Endothelial cell of umbilical vein (primary cell): Measurements from ENCODE around the gene ECPAS. TPM values are rescaled to one million over a fixed set of nuclear protein-coding genes. Genes with fewer than 3 reads are reported as not detected.

Experiments used
- BruUV-seq: library from RNA; stranded (reverse); fragments of 400-500 nt; replicated peaks from 2 replicates; lab custom pipeline; 2021; lab: Mats Ljungman, UMichigan
- CTCF ChIA-PET: fragments of 300-600, 350-600 bp; sonication (Branson Sonifier 250); formaldehyde crosslinking; loops from one replicate; lab custom pipeline; 2021; ENCODE audit warnings: antibody characterized with exemption, inconsistent platforms; lab: Charles Lee
- POLR2A ChIA-PET: fragments of 300-600, 350-600 bp; sonication (Branson Sonifier 250); formaldehyde crosslinking; loops from one replicate; lab custom pipeline; 2021; ENCODE audit warnings: antibody characterized with exemption, inconsistent platforms; lab: Charles Lee
- DNase-seq: peaks from one replicate; pipeline ENCODE4 v3.0.0-alpha.2; 2011; ENCODE audit warnings: low read depth, low spot score
- FAIRE-seq: peaks from 2 replicates; lab custom pipeline; 2011; peaks lifted over from hg19 to GRCh38; lab: Jason Lieb, UNC
- H2AFZ ChIP-seq: 2 replicates; pipeline ENCODE4 v1.6.0; 2012; ENCODE audit warnings: low read depth, low read length, control low read depth, inconsistent platforms
- H3K27ac ChIP-seq: 2 replicates; pipeline ENCODE4 v1.5.1; 2011; ENCODE audit warnings: low read depth, mild to moderate bottlenecking, control low read depth, low read length, moderate library complexity; ENCODE audit not compliant: insufficient read depth
- H3K27me3 ChIP-seq, 2 experiments: 2 replicates each; pipeline versions ENCODE4 v1.6.0 to v1.6.1; 2011; ENCODE audit warnings: low read length in 2 of 2, mixed read lengths in 1 of 2; ENCODE audit not compliant: control insufficient read depth in 2 of 2, insufficient read depth in 2 of 2
- H3K36me3 ChIP-seq, 2 experiments: 2 replicates in 1 of 2; 3 replicates in 1 of 2; pipeline ENCODE4 v1.5.1; 2011; ENCODE audit warnings: low read length in 2 of 2, mild to moderate bottlenecking in 1 of 2, moderate library complexity in 1 of 2; ENCODE audit not compliant: control insufficient read depth in 2 of 2, insufficient read depth in 2 of 2; ENCODE audit errors: extremely low read depth in 1 of 2
- H3K4me1 ChIP-seq: 3 replicates; pipeline ENCODE4 v1.5.1; 2011; ENCODE audit warnings: mild to moderate bottlenecking, low read length; ENCODE audit not compliant: control insufficient read depth, insufficient read depth; ENCODE audit errors: extremely low read depth
- H3K4me2 ChIP-seq: 2 replicates; pipeline ENCODE4 v1.6.1; 2011; ENCODE audit warnings: low read length, control low read depth, mixed read lengths; ENCODE audit not compliant: insufficient read depth
- H3K4me3 ChIP-seq, 3 experiments: fragments of 200-600 bp in 1 of 3; sonication (generic), shearing (Covaris generic) in 1 of 3; replicated peaks in 1 of 3; 2 replicates each; pipeline ENCODE4 v1.5.1; 2011 to 2016; ENCODE audit warnings: control low read depth in 3 of 3, low read length in 3 of 3, mild to moderate bottlenecking in 2 of 3, inconsistent platforms in 1 of 3, low read depth in 1 of 3, moderate library complexity in 1 of 3; ENCODE audit not compliant: insufficient read depth in 1 of 3
- H3K79me2 ChIP-seq: 2 replicates; pipeline ENCODE4 v1.6.0; 2012; ENCODE audit warnings: low read length, inconsistent platforms; ENCODE audit not compliant: control insufficient read depth, insufficient read depth
- H3K9ac ChIP-seq: replicated peaks from 2 replicates; pipeline ENCODE3; 2011; ENCODE audit warnings: low read length, control low read depth; ENCODE audit not compliant: insufficient read depth; ENCODE audit errors: extremely low read depth
- H3K9me1 ChIP-seq: replicated peaks from 3 replicates; pipeline ENCODE4 v1.6.0; 2011; ENCODE audit warnings: mild to moderate bottlenecking, low read length; ENCODE audit not compliant: control insufficient read depth, insufficient read depth; ENCODE audit errors: extremely low read depth
- H3K9me3 ChIP-seq: replicated peaks from 2 replicates; pipeline ENCODE4 v1.5.1; 2012; ENCODE audit warnings: low read length, inconsistent platforms; ENCODE audit not compliant: control insufficient read depth, insufficient read depth
- H4K20me1 ChIP-seq: replicated peaks from 2 replicates; pipeline ENCODE3; 2011; ENCODE audit warnings: mild to moderate bottlenecking, low read length; ENCODE audit not compliant: control insufficient read depth, insufficient read depth; ENCODE audit errors: extremely low read depth
- FOS ChIP-seq: IDR thresholded peaks from 2 replicates; pipeline ENCODE4 v1.6.1; 2011; ENCODE audit warnings: mild to moderate bottlenecking, low read length, moderate library complexity, borderline replicate concordance; ENCODE audit not compliant: insufficient read depth
- GATA2 ChIP-seq: IDR thresholded peaks from 2 replicates; pipeline ENCODE4 v1.7.0; 2011; ENCODE audit warnings: low read depth, mild to moderate bottlenecking, moderate library complexity, mixed read lengths, low read length; ENCODE audit not compliant: insufficient read length, insufficient read depth
- JUN ChIP-seq: IDR thresholded peaks from 2 replicates; pipeline ENCODE4 v1.6.1; 2011; ENCODE audit warnings: borderline replicate concordance, low read depth; ENCODE audit not compliant: insufficient read length, insufficient read depth
- MYC ChIP-seq: IDR thresholded peaks from one replicate; pipeline ENCODE4 v1.6.1; 2011; ENCODE audit warnings: mild to moderate bottlenecking, low read depth, low read length
- POLR2A ChIP-seq: IDR thresholded peaks from 2 replicates; pipeline ENCODE4 v1.6.1; 2012; ENCODE audit warnings: low read depth, mild to moderate bottlenecking, control low read depth, low read length
- POLR2AphosphoS5 ChIP-seq: IDR thresholded peaks from 2 replicates; pipeline ENCODE4 v1.6.1; 2012; ENCODE audit warnings: low read depth, mild to moderate bottlenecking, control low read depth, low read length, moderate library complexity; ENCODE audit not compliant: insufficient read depth
- dilution Hi-C: fragments of 300-500 bp; cut with MboI; formaldehyde crosslinking; loops from one replicate; pipeline ENCODE4 v1.15.0; 2019; ENCODE audit warnings: low sequenced_read_pairs; ENCODE audit not compliant: extremely low pct_ligation_motif_present
- intact Hi-C: fragments of 100-400 bp; cut with micrococcal nuclease; formaldehyde crosslinking; loops from one replicate; pipeline ENCODE4 v1.10.0; 2022
- polyA plus RNA-seq, 4 experiments: library from polyadenylated mRNA; depleted of rRNA in 3 of 4; stranded (reverse) in 3 of 4; unstranded in 1 of 4; fragments of >200 nt; gene quantifications; 2 replicates each; pipeline versions ENCODE4 v1.2.1 to v1.2.3, GENCODE V29; 2011 to 2012; ENCODE audit warnings: missing spikeins in 1 of 4
- total RNA-seq: library from RNA; stranded (reverse); gene quantifications from 2 replicates; pipeline ENCODE4 v1.2.3, GENCODE V29; 2021
- TF ChIP-seq, protein P1 (sequence below), 2 donors: IDR thresholded peaks; 1 replicate in 1 of 2; 2 replicates in 1 of 2; pipeline ENCODE4 v1.5.1; 2011; ENCODE audit warnings: low read length in 2 of 2, mild to moderate bottlenecking in 2 of 2, moderate library complexity in 2 of 2, control low read depth in 1 of 2, inconsistent platforms in 1 of 2, low read depth in 1 of 2; ENCODE audit not compliant: insufficient read depth in 1 of 2; ENCODE audit errors: extremely low read depth in 1 of 2
- TF ChIP-seq, protein P2 (sequence below): IDR thresholded peaks from 2 replicates; pipeline ENCODE4 v1.6.1; 2011; ENCODE audit not compliant: insufficient read depth, insufficient read length

Gene ECPAS
- total and polyA plus RNA-seq, 2 donors (not counting 3 experiments of a cell fraction or from before 2014, with no cell fraction given) = 17.9 to 89.3 TPM

DNA sequence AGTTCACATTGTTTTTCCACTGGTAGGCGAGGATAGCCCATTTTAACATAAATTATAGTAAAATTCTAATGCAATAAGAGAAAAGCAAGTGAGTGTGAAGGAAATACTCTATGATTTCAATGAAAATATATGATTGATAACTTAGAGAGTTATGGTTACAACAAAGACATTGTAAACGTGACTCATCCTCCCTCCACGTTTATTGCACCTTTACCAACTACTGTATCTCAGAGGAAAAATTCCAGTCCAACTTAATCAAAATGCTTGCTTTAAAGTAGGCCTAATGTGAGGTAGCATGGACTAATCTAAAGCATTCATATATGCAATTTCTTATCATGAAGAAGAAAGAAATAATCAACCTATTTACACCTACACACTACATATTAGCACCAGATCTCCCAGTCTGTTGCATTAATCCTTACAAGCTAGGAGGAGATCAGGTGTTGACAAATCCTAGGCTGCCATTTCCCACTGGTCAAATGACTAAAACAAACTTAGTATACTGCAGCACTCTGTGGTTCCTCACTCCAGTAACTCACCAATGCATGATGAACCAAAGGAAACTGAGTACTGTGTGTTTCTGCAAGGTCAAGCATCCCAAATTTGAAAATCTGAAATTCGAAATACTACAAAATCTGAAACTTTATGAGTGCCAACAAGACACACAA is 41.7 kb downstream of the ECPAS start:
- H3K9me1 ChIP-seq = no peaks in the 10 kb centered on the region
- DNase-seq (no peak), FAIRE-seq (peak; percentile 24)
- no peak overlapping the region for H3K27ac ChIP-seq
- TF ChIP-seq, protein P1, sequence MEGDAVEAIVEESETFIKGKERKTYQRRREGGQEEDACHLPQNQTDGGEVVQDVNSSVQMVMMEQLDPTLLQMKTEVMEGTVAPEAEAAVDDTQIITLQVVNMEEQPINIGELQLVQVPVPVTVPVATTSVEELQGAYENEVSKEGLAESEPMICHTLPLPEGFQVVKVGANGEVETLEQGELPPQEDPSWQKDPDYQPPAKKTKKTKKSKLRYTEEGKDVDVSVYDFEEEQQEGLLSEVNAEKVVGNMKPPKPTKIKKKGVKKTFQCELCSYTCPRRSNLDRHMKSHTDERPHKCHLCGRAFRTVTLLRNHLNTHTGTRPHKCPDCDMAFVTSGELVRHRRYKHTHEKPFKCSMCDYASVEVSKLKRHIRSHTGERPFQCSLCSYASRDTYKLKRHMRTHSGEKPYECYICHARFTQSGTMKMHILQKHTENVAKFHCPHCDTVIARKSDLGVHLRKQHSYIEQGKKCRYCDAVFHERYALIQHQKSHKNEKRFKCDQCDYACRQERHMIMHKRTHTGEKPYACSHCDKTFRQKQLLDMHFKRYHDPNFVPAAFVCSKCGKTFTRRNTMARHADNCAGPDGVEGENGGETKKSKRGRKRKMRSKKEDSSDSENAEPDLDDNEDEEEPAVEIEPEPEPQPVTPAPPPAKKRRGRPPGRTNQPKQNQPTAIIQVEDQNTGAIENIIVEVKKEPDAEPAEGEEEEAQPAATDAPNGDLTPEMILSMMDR (IDR thresholded peaks at IDR 0.05; ENCODE audit: extremely low read depth in 1 of 2, insufficient read depth in 1 of 2, low read depth in 1 of 2, low read length in 2 of 2) = no peak
- TF ChIP-seq MYC (no peak), POLR2A (no peak), POLR2AphosphoS5 (no peak), JUN (no peak), GATA2 (no peak), FOS (no peak)
- TF ChIP-seq, protein P2, sequence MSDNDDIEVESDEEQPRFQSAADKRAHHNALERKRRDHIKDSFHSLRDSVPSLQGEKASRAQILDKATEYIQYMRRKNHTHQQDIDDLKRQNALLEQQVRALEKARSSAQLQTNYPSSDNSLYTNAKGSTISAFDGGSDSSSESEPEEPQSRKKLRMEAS = no peak
- no peaks in the 10 kb centered on the region for H3K4me1 ChIP-seq
- H4K20me1 ChIP-seq = no peaks in the 10 kb centered on the region
- H3K27me3 ChIP-seq = no peaks in the 10 kb centered on the region
- H2AFZ ChIP-seq = no peak overlapping the region
- intact Hi-C loops = no loop called here
- no TSS peak for BruUV-seq
- no peak overlapping the region for H3K4me3 ChIP-seq
- dilution Hi-C loops = no loop called here
- CTCF ChIA-PET = no interaction called here
- peaks cover 4% of the 10 kb centered on the region for H3K79me2 ChIP-seq
- H3K9ac ChIP-seq = no peak overlapping the region
- H3K9me3 ChIP-seq = no peaks in the 10 kb centered on the region
- H3K36me3 ChIP-seq = peaks cover 4 to 8% of the 10 kb centered on the region in 2 experiments
- POLR2A ChIA-PET = no interaction called here
- no peak overlapping the region for H3K4me2 ChIP-seq
